K562 (cell line): ENCODE measurements around the gene SELL. TPM values are rescaled to one million over a fixed set of nuclear protein-coding genes. Genes with fewer than 3 reads are reported as not detected.

Experiments
- ATAC-seq: fragments of 200-7000 bp; cut with Tn5 transposase; 3 replicates; pipeline ENCODE4 v1.9.1; 2020; ENCODE audit warnings: moderate library complexity
- BruUV-seq: library from RNA; stranded (reverse); fragments of 400-500 nt; replicated peaks from 2 replicates; lab custom pipeline; 2021; lab: Mats Ljungman, UMichigan
- CTCF ChIA-PET: fragments of 300-600 bp; formaldehyde crosslinking; extraction: SDS; loops from one replicate; lab custom pipeline; 2021; ENCODE audit warnings: low intra/inter-chr PET ratio; lab: Yijun Ruan, JAX
- POLR2A ChIA-PET: fragments of 300-600, 350-650 bp; sonication (Branson Sonifier 250); formaldehyde crosslinking; extraction: SDS; loops from one replicate; lab custom pipeline; 2021; ENCODE audit warnings: antibody characterized with exemption, inconsistent platforms; lab: Yijun Ruan, JAX
- DNase-seq, 4 experiments: peaks; one replicate each; pipeline versions ENCODE4 v3.0.0 to v3.0.0-alpha.2; 2011 to 2018; ENCODE audit warnings: low spot score in 3 of 4, mixed read lengths in 3 of 4; ENCODE audit errors: extremely low read depth in 1 of 4
- FAIRE-seq: peaks from 2 replicates; lab custom pipeline; 2011; peaks lifted over from hg19 to GRCh38; lab: Jason Lieb, UNC
- H2AFZ ChIP-seq: 2 replicates; pipeline ENCODE4 v1.6.0; 2011; ENCODE audit warnings: low read depth, low read length, control low read depth, inconsistent platforms
- H3K27ac ChIP-seq: fragments of 200-600 bp; 3 replicates; pipeline ENCODE4 v1.8.0; 2011; ENCODE audit warnings: low read depth, mild to moderate bottlenecking, control low read depth, inconsistent platforms, low read length, moderate library complexity, mixed read lengths; ENCODE audit errors: extremely low read depth
- H3K27me3 ChIP-seq, 2 experiments: fragments of 300-600 bp in 1 of 2; 2 replicates in 1 of 2; 3 replicates in 1 of 2; pipeline versions ENCODE4 v1.6.0 to v1.8.0; 2011; ENCODE audit warnings: inconsistent platforms in 2 of 2, low read length in 2 of 2, mild to moderate bottlenecking in 1 of 2, mixed read lengths in 1 of 2, moderate library complexity in 1 of 2; ENCODE audit not compliant: control insufficient read depth in 2 of 2, insufficient read depth in 2 of 2
- H3K36me3 ChIP-seq: fragments of 300-600 bp; 3 replicates; pipeline ENCODE4 v1.8.0; 2011; ENCODE audit warnings: mild to moderate bottlenecking, low read length, inconsistent platforms; ENCODE audit not compliant: control insufficient read depth, insufficient read depth
- H3K4me1 ChIP-seq, 2 experiments: fragments of 200-600 bp in 1 of 2; replicated peaks in 1 of 2; 2 replicates in 1 of 2; 3 replicates in 1 of 2; pipeline versions ENCODE4 v1.5.1 to v1.8.0; 2011; ENCODE audit warnings: inconsistent platforms in 2 of 2, low read length in 2 of 2, mild to moderate bottlenecking in 1 of 2, mixed read lengths in 1 of 2, moderate library complexity in 1 of 2; ENCODE audit not compliant: control insufficient read depth in 2 of 2, insufficient read depth in 2 of 2
- H3K4me2 ChIP-seq: 2 replicates; pipeline ENCODE4 v1.6.1; 2011; ENCODE audit warnings: low read length, control low read depth, inconsistent platforms, mixed read lengths; ENCODE audit not compliant: insufficient read depth
- H3K4me3 ChIP-seq: fragments of 200-600 bp; sonication (generic), shearing (Covaris generic); 2 replicates; pipeline ENCODE4 v1.5.1; 2016; ENCODE audit warnings: control low read depth, inconsistent platforms
- H3K79me2 ChIP-seq: fragments of 200-600 bp; 3 replicates; pipeline ENCODE4 v1.8.0; 2011; ENCODE audit warnings: low read length, inconsistent platforms; ENCODE audit not compliant: control insufficient read depth, insufficient read depth
- H3K9ac ChIP-seq, 2 experiments: 2 replicates each; pipeline versions ENCODE4 v1.6.0 to v1.6.1; 2011; ENCODE audit warnings: low read depth in 2 of 2, low read length in 2 of 2, control low read depth in 1 of 2, inconsistent platforms in 1 of 2, mild to moderate bottlenecking in 1 of 2, mixed read lengths in 1 of 2; ENCODE audit not compliant: insufficient read depth in 1 of 2
- H3K9me1 ChIP-seq: one replicate; pipeline ENCODE4 v1.6.0; 2011; ENCODE audit warnings: inconsistent platforms, mild to moderate bottlenecking, low read length, moderate library complexity; ENCODE audit not compliant: control insufficient read depth, insufficient read depth
- H3K9me3 ChIP-seq: replicated peaks from 2 replicates; pipeline ENCODE4 v1.5.1; 2011; ENCODE audit warnings: low read depth, low read length, inconsistent platforms; ENCODE audit not compliant: control insufficient read depth, insufficient read depth
- H4K20me1 ChIP-seq: replicated peaks from 2 replicates; pipeline ENCODE4 v1.6.1; 2011; ENCODE audit warnings: low read length, inconsistent platforms, mixed read lengths; ENCODE audit not compliant: control insufficient read depth, insufficient read depth
- CBX3 ChIP-seq, 2 experiments: IDR thresholded peaks; 1 replicate in 1 of 2; 2 replicates in 1 of 2; pipeline ENCODE4 v1.6.1; 2012; ENCODE audit warnings: inconsistent platforms in 2 of 2, low read length in 2 of 2, borderline replicate concordance in 1 of 2, control low read depth in 1 of 2
- CHD2 ChIP-seq: IDR thresholded peaks from 2 replicates; pipeline ENCODE4 v1.6.1; 2011; ENCODE audit warnings: low read depth, low read length
- STAT5A ChIP-seq: IDR thresholded peaks from 2 replicates; pipeline ENCODE4 v1.6.1; 2012; ENCODE audit warnings: low read length, inconsistent platforms, borderline replicate concordance
- TEAD4 ChIP-seq, 2 experiments: sonication (generic) in 1 of 2; formaldehyde crosslinking in 1 of 2; IDR thresholded peaks; 2 replicates each; pipeline versions ENCODE4 v1.6.1 to v1.8.0; 2012 to 2022; ENCODE audit warnings: borderline replicate concordance in 1 of 2, inconsistent platforms in 1 of 2, low read length in 1 of 2, mild to moderate bottlenecking in 1 of 2, missing genetic modification reagents in 1 of 2
- ZC3H8 ChIP-seq: fragments of 450-650 bp; IDR thresholded peaks from 2 replicates; pipeline ENCODE4 v1.6.1; 2017
- ZNF311 ChIP-seq: fragments of 250-450 bp; sonication (Bioruptor Pico); IDR thresholded peaks from 2 replicates; pipeline ENCODE4 v1.4.0; 2020; ENCODE audit warnings: mild to moderate bottlenecking, moderate library complexity
- WGBS: fragments of 100-300 bp; shearing (Covaris generic); methylation state at CpG from one replicate; pipeline ENCODE4 v1.1.6; 2016; ENCODE audit warnings: low coverage, mixed read lengths; ENCODE audit not compliant: insufficient coverage; ENCODE audit errors: missing lambda C conversion rate; 5-methylcytosine and 5-hydroxymethylcytosine counted together
- in situ Hi-C: fragments of 300-500 bp; cut with MboI; formaldehyde crosslinking; loops from 4 replicates; pipeline ENCODE4 v1.15.0; 2018; ENCODE audit warnings: inconsistent platforms, mixed read lengths
- intact Hi-C: fragments of 100-400 bp; cut with micrococcal nuclease; formaldehyde crosslinking; loops from 2 replicates; pipeline ENCODE4 v1.14.2; 2022
- polyA plus RNA-seq, 8 experiments: library from polyadenylated mRNA; depleted of rRNA in 4 of 8; stranded (reverse) in 5 of 8; unstranded in 3 of 8; fragments of >200 nt; fragmentation: Nextera tagmentation in 2 of 8; fragmentation: Illumina TruSeq in 1 of 8; extraction: Ambion mirVana in 2 of 8; extraction: Trizol in 1 of 8; gene quantifications; 2 replicates each; pipeline versions ENCODE4 v1.2.1 to v1.2.3, GENCODE V29; 2011 to 2014; ENCODE audit warnings: inconsistent platforms in 1 of 8, missing spikeins in 1 of 8
- total RNA-seq, 7 experiments: library from RNA; depleted of rRNA in 6 of 7; stranded (reverse); fragments of >200 nt in 6 of 7; fragmentation: Illumina TruSeq in 2 of 7; extraction: Trizol in 2 of 7; gene quantifications; 2 replicates each; pipeline versions ENCODE4 v1.2.1 to v1.2.3, GENCODE V29; 2011 to 2021; ENCODE audit warnings: low replicate concordance in 1 of 7
- TF ChIP-seq, protein P1 (sequence below): sonication (generic); formaldehyde crosslinking; IDR thresholded peaks from 2 replicates; pipeline ENCODE4 v1.8.1; 2023; ENCODE audit warnings: mild to moderate bottlenecking, missing genetic modification reagents

The SELL gene
- total and polyA plus RNA-seq, 9 of the 15 experiments (the other 6 are each of a cell fraction or from before 2014, with no cell fraction given) = 0.51 TPM; not detected in 8

DNA sequence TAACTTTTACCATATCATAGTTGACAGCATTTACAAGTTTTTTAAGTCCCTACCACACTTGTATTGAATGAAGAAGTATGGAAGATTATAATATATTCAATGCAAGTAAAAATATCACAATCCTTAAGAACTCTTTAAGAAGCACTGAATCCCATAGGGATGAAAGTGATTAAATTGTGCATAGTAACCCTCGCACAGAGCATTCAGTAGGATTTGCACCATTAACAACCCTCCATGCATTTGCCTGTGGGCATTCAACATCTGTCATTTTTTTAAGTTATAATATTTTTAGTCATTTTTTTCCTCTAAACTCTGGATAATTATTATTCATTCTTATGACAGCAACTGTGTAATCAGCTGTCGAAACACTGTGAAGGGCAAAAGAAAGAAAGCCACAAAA is 12.3 kb upstream of the SELL start:
- in situ Hi-C loops = no loop called here
- ChIA-PET CTCF (interaction anchor here (0.7 kb wide), 1 partner anchor 13 kb away, joined by 3 read pairs; no protein-coding TSS in a partner anchor), POLR2A (no interaction called here)
- BruUV-seq = no TSS peak
- H3K4me1 ChIP-seq = no peaks in the 10 kb centered on the region
- ATAC-seq (no peak), FAIRE-seq (no peak), DNase-seq (no peak)
- H3K9ac ChIP-seq = no peak overlapping the region
- H3K4me2 ChIP-seq = no peak overlapping the region
- intact Hi-C loops = no loop called here
- H3K9me1 ChIP-seq = no peaks in the 10 kb centered on the region
- H3K27ac ChIP-seq = no peak overlapping the region
- no peaks in the 10 kb centered on the region for H4K20me1 ChIP-seq
- H3K4me3 ChIP-seq = no peak overlapping the region
- H3K36me3 ChIP-seq = no peaks in the 10 kb centered on the region
- H3K27me3 ChIP-seq = peaks cover 2 to 4% of the 10 kb centered on the region in 2 experiments; a peak in 3 of 5 replicates
- H2AFZ ChIP-seq = no peak overlapping the region
- H3K9me3 ChIP-seq = no peaks in the 10 kb centered on the region
- TF ChIP-seq CBX3 (IDR thresholded peaks at IDR 0.05; ENCODE audit: borderline replicate concordance in 1 of 2, low read length in 2 of 2) (no peak), ZNF311 (CRISPR knock-in tag) (no peak), CHD2 (no peak), STAT5A (no peak), TEAD4 (IDR thresholded peaks at IDR 0.05; ENCODE audit: low read length) (no peak), TEAD4 (CRISPR knock-in tag; IDR thresholded peaks at IDR 0.05; ENCODE audit: borderline replicate concordance) (no peak), ZC3H8 (no peak)
- TF ChIP-seq, protein P1, sequence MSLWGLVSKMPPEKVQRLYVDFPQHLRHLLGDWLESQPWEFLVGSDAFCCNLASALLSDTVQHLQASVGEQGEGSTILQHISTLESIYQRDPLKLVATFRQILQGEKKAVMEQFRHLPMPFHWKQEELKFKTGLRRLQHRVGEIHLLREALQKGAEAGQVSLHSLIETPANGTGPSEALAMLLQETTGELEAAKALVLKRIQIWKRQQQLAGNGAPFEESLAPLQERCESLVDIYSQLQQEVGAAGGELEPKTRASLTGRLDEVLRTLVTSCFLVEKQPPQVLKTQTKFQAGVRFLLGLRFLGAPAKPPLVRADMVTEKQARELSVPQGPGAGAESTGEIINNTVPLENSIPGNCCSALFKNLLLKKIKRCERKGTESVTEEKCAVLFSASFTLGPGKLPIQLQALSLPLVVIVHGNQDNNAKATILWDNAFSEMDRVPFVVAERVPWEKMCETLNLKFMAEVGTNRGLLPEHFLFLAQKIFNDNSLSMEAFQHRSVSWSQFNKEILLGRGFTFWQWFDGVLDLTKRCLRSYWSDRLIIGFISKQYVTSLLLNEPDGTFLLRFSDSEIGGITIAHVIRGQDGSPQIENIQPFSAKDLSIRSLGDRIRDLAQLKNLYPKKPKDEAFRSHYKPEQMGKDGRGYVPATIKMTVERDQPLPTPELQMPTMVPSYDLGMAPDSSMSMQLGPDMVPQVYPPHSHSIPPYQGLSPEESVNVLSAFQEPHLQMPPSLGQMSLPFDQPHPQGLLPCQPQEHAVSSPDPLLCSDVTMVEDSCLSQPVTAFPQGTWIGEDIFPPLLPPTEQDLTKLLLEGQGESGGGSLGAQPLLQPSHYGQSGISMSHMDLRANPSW (CRISPR knock-in tag) = no peak
- H3K79me2 ChIP-seq = no peaks in the 10 kb centered on the region
- WGBS = 0% methylated on average over 2 of the region's 2 CpGs
